ENCODE measurements around the gene ZNF433. TPM values are rescaled to one million over a fixed set of nuclear protein-coding genes. Genes with fewer than 3 reads are reported as not detected.

Gene ZNF433
- total and polyA plus RNA-seq, 2 experiments from 2014 or later, result 2.0 to 3.4 TPM

DNA sequence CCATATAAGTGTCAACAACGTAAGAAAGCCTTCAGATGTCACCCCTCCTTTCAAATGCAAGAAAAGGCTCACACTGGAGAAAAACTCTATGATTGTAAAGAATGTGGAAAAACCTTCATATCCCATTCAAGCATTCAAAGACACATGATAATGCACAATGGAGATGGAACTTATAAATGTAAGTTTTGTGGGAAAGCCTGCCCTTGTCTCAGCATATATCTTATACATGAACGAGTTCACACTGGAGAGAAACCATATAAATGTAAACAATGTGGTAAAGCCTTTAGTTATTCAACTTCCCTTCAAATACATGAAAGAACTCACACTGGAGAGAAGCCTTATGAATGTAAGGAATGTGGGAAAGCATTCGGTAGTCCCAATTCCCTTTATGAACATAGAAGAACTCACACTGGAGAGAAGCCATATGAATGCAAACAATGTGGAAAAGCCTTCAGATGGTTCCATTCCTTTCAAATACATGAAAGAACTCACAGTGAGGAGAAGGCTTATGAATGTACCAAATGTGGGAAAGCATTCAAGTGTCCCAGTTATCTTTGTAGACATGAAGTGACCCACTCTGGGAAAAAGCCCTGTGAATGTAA is 40.2 kb upstream of the ZNF433 start (continued):
- TF ChIP-seq, protein P1, sequence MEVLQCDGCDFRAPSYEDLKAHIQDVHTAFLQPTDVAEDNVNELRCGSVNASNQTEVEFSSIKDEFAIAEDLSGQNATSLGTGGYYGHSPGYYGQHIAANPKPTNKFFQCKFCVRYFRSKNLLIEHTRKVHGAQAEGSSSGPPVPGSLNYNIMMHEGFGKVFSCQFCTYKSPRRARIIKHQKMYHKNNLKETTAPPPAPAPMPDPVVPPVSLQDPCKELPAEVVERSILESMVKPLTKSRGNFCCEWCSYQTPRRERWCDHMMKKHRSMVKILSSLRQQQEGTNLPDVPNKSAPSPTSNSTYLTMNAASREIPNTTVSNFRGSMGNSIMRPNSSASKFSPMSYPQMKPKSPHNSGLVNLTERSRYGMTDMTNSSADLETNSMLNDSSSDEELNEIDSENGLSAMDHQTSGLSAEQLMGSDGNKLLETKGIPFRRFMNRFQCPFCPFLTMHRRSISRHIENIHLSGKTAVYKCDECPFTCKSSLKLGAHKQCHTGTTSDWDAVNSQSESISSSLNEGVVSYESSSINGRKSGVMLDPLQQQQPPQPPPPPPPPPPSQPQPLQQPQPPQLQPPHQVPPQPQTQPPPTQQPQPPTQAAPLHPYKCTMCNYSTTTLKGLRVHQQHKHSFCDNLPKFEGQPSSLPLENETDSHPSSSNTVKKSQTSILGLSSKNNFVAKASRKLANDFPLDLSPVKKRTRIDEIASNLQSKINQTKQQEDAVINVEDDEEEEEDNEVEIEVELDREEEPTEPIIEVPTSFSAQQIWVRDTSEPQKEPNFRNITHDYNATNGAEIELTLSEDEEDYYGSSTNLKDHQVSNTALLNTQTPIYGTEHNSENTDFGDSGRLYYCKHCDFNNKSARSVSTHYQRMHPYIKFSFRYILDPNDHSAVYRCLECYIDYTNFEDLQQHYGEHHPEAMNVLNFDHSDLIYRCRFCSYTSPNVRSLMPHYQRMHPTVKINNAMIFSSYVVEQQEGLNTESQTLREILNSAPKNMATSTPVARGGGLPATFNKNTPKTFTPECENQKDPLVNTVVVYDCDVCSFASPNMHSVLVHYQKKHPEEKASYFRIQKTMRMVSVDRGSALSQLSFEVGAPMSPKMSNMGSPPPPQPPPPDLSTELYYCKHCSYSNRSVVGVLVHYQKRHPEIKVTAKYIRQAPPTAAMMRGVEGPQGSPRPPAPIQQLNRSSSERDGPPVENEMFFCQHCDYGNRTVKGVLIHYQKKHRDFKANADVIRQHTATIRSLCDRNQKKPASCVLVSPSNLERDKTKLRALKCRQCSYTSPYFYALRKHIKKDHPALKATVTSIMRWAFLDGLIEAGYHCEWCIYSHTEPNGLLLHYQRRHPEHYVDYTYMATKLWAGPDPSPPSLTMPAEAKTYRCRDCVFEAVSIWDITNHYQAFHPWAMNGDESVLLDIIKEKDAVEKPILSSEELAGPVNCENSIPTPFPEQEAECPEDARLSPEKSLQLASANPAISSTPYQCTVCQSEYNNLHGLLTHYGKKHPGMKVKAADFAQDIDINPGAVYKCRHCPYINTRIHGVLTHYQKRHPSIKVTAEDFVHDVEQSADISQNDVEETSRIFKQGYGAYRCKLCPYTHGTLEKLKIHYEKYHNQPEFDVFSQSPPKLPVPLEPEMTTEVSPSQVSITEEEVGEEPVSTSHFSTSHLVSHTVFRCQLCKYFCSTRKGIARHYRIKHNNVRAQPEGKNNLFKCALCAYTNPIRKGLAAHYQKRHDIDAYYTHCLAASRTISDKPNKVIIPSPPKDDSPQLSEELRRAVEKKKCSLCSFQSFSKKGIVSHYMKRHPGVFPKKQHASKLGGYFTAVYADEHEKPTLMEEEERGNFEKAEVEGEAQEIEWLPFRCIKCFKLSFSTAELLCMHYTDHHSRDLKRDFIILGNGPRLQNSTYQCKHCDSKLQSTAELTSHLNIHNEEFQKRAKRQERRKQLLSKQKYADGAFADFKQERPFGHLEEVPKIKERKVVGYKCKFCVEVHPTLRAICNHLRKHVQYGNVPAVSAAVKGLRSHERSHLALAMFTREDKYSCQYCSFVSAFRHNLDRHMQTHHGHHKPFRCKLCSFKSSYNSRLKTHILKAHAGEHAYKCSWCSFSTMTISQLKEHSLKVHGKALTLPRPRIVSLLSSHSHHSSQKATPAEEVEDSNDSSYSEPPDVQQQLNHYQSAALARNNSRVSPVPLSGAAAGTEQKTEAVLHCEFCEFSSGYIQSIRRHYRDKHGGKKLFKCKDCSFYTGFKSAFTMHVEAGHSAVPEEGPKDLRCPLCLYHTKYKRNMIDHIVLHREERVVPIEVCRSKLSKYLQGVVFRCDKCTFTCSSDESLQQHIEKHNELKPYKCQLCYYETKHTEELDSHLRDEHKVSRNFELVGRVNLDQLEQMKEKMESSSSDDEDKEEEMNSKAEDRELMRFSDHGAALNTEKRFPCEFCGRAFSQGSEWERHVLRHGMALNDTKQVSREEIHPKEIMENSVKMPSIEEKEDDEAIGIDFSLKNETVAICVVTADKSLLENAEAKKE (CRISPR knock-in tag; IDR thresholded peaks at IDR 0.05), result no peak
- TF ChIP-seq CTCF (conservative IDR thresholded peaks at IDR 0.05; ENCODE audit: low read depth in 2 of 2) (no peak), POLR2AphosphoS5 (IDR thresholded peaks at IDR 0.05; ENCODE audit: low read depth) (no peak)

DNA sequence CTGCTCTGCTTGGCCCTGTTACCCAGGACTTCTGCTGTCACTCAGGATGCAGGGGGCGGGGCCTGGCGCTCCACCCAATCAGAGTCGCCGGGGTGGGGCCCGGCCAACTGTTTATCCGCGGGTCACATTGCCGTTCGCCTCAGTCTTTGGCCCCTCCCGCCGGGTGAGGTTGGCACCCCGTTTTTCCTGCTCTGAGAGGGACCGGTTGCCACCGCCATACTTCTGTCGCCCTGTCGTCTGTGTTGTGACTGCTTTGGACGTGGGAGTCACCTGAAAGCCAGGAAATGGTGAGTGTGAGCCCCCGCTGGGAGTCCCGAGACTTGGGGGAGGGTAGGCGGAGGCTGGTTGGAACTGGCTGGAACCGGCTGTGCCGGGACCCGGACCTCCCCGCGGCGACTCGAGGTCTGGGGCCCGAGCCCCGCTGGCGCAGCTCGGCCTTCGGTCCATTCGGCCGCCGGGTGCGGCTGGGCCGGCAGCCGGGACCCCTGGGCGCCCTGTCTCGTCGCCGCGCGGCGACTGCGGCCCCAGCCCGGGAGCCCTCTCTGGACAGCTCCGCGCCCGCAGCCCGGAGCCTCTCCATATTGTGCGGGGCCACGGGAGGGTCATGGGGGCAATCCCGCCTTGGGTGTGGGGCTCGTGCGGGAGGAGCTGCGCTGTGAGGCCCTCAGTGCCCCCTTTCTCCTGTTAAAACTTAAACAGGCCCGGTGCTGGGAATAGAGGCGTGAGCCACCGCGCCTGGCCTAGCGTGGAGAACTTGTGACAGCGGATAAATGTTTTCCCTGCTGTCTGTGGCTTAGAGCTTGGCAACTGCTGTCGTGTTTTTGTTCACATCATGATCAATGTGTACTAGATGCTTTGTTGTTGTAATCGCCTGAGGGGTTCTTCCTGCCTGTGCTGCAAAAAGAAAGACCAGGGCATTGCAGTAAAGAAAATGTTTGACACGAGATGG is 29.4 kb upstream of the ZNF433 start, which contains the start of gene ZNF844:
ZNF844 (plus strand) TSS at position 142 of the 949 bp plus-strand sequence; CDS start at position 285, 143 bp downstream.
- Histone ChIP-seq H3K9me2 (ENCODE audit: insufficient read depth) (no peaks in the 10 kb centered on the region), H3K4me1 (ENCODE audit: insufficient read depth) (peaks cover 6% of the 10 kb centered on the region; the same call in 1 of the 2 replicates), H2AFZ (0 out of 2 replicates have a peak within 1 kb of the TSS, but pooled peaks have one; percentile 59), H3K36me3 (ENCODE audit: insufficient read depth) (no peaks in the 10 kb centered on the region), H4K20me1 (replicated peaks; ENCODE audit: insufficient read depth) (no peaks in the 10 kb centered on the region), H3K4me2 (peak within 1 kb of the TSS; percentile 97), H3K27ac (ENCODE audit: low read depth) (peak within 1 kb of the TSS; percentile 85), H3K4me3 (peak within 1 kb of the TSS; percentile 94), H3F3A (replicated peaks; ENCODE audit: low read depth) (peaks cover 5% of the 10 kb centered on the region; the same call in 1 of the 2 replicates), H3K27me3 (ENCODE audit: insufficient read depth) (no peaks in the 10 kb centered on the region), H3K79me2 (replicated peaks; ENCODE audit: insufficient read depth) (peaks cover 46% of the 10 kb centered on the region)
- Mint-ChIP-seq H3K9me3 (peaks cover 87% of the 10 kb centered on the region), H3K36me3 (ENCODE audit: low read depth) (peaks cover 16% of the 10 kb centered on the region; the same call in 2 of the 3 replicates), H3K4me1 (no peaks in the 10 kb centered on the region), H3K27ac (no peak within 1 kb of the TSS), H3K27me3 (ENCODE audit: insufficient read depth, low read depth, poor library complexity) (peaks cover 2% of the 10 kb centered on the region), H3K4me3 (no peak within 1 kb of the TSS)
- peak; percentile 87 for ATAC-seq
- peak; percentile 97 for DNase-seq (ENCODE audit: low spot score)
- peak; percentile 98 for TF ChIP-seq POLR2AphosphoS5 (IDR thresholded peaks at IDR 0.05; ENCODE audit: low read depth)
- no peak for TF ChIP-seq ZNF114 (CRISPR knock-in tag; IDR thresholded peaks at IDR 0.05)
- 0 out of 2 replicates have a peak, but pooled peaks have one; percentile 48 for TF ChIP-seq ETS1 (IDR thresholded peaks at IDR 0.05)

All from GM23338 (cell line).